HepG2 (cell line): Measurements from ENCODE around the gene SNRNP200. TPM values are rescaled to one million over a fixed set of nuclear protein-coding genes. Genes with fewer than 3 reads are reported as not detected.

ENCODE experiments used
- ATF7 ChIP-seq, 2 experiments: fragments of 450-650 bp in 1 of 2; sonication (generic) in 1 of 2; formaldehyde crosslinking in 1 of 2; IDR thresholded peaks; 2 replicates each; pipeline versions ENCODE4 v1.4.0 to v1.6.1; 2016 to 2020; ENCODE audit warnings: antibody characterized with exemption in 1 of 2, mild to moderate bottlenecking in 1 of 2, missing genetic modification reagents in 1 of 2
- ATRX ChIP-seq: sonication (generic); formaldehyde crosslinking; IDR thresholded peaks from 2 replicates; pipeline ENCODE4 v1.4.0; 2020; ENCODE audit warnings: missing genetic modification reagents, borderline replicate concordance
- CHD4 ChIP-seq: fragments of 200-600 bp; sonication (generic); IDR thresholded peaks from 2 replicates; pipeline ENCODE4 v1.7.0; 2017; ENCODE audit warnings: mild to moderate bottlenecking, low read length, borderline replicate concordance
- HDAC1 ChIP-seq: sonication (generic); formaldehyde crosslinking; IDR thresholded peaks from 2 replicates; pipeline ENCODE4 v1.5.1; 2020; ENCODE audit warnings: mild to moderate bottlenecking, missing genetic modification reagents
- HNRNPK ChIP-seq: fragments of 200-400 bp; formaldehyde crosslinking; IDR thresholded peaks from 2 replicates; pipeline ENCODE4 v1.6.1; 2018; ENCODE audit warnings: low read length, low read depth, moderate library complexity, mild to moderate bottlenecking; ENCODE audit not compliant: poor library complexity, severe bottlenecking
- IKZF5 ChIP-seq: IDR thresholded peaks from 2 replicates; pipeline ENCODE4 v1.6.1; 2018; ENCODE audit warnings: missing genetic modification reagents, mild to moderate bottlenecking, missing compliant biosample characterization
- MIXL1 ChIP-seq: IDR thresholded peaks from 2 replicates; pipeline ENCODE4 v1.6.1; 2016
- MYNN ChIP-seq: sonication (generic); formaldehyde crosslinking; IDR thresholded peaks from 2 replicates; pipeline ENCODE4 v1.4.0; 2020; ENCODE audit warnings: mild to moderate bottlenecking, low read depth, missing genetic modification reagents
- NFKBIZ ChIP-seq: IDR thresholded peaks from 2 replicates; pipeline ENCODE4 v1.6.1; 2018; ENCODE audit warnings: missing genetic modification reagents, missing compliant biosample characterization
- PATZ1 ChIP-seq: sonication (generic); formaldehyde crosslinking; IDR thresholded peaks from 2 replicates; pipeline ENCODE4 v1.4.0; 2020; ENCODE audit warnings: missing genetic modification reagents
- SAP130 ChIP-seq: IDR thresholded peaks from 2 replicates; pipeline ENCODE4 v1.6.1; 2016; ENCODE audit warnings: low read depth
- SYNCRIP ChIP-seq: fragments of 200-400 bp; formaldehyde crosslinking; IDR thresholded peaks from 2 replicates; pipeline ENCODE4 v1.6.1; 2018; ENCODE audit warnings: mild to moderate bottlenecking, low read depth, low read length; ENCODE audit not compliant: insufficient read depth
- ZNF281 ChIP-seq: sonication (generic); formaldehyde crosslinking; IDR thresholded peaks from 2 replicates; pipeline ENCODE4 v1.4.0; 2020; ENCODE audit warnings: missing genetic modification reagents, borderline replicate concordance
- ZNF878 ChIP-seq: sonication (generic); formaldehyde crosslinking; IDR thresholded peaks from 2 replicates; pipeline ENCODE4 v1.8.1; 2023; ENCODE audit warnings: mild to moderate bottlenecking, missing genetic modification reagents, moderate library complexity
- polyA plus RNA-seq, 8 experiments: library from polyadenylated mRNA; depleted of rRNA in 3 of 8; stranded (reverse) in 7 of 8; unstranded in 1 of 8; fragments of >200 nt; fragmentation: Illumina TruSeq in 4 of 8; extraction: Trizol in 4 of 8; gene quantifications; 2 replicates each; pipeline versions ENCODE4 v1.2.1 to v1.2.3, GENCODE V29; 2011 to 2016; ENCODE audit warnings: low read depth in 4 of 8, missing spikeins in 1 of 8, mixed read lengths in 1 of 8; ENCODE audit not compliant: insufficient read depth in 1 of 8
- total RNA-seq, 5 experiments: library from RNA; depleted of rRNA; stranded (reverse); fragments of >200 nt; fragmentation: Illumina TruSeq; extraction: Trizol; gene quantifications; 2 replicates each; pipeline ENCODE4 v1.2.3, GENCODE V29; 2016; ENCODE audit warnings: low read depth in 1 of 5
- TF ChIP-seq, protein P1 (sequence below): IDR thresholded peaks from 2 replicates; pipeline ENCODE4 v1.6.1; 2016; ENCODE audit warnings: mild to moderate bottlenecking
- TF ChIP-seq, protein P2 (sequence below): IDR thresholded peaks from 2 replicates; pipeline ENCODE4 v1.6.1; 2012; ENCODE audit warnings: low read depth, low read length, improper control_type of control experiment
- TF ChIP-seq, protein P3 (sequence below): sonication (generic); formaldehyde crosslinking; IDR thresholded peaks from 2 replicates; pipeline ENCODE4 v1.5.0; 2020; ENCODE audit warnings: mild to moderate bottlenecking, missing genetic modification reagents

The SNRNP200 gene
- total and polyA plus RNA-seq, 2 of the 13 experiments (the other 11 are each of a cell fraction or from before 2014, with no cell fraction given) = 99.0 to 232 TPM

DNA sequence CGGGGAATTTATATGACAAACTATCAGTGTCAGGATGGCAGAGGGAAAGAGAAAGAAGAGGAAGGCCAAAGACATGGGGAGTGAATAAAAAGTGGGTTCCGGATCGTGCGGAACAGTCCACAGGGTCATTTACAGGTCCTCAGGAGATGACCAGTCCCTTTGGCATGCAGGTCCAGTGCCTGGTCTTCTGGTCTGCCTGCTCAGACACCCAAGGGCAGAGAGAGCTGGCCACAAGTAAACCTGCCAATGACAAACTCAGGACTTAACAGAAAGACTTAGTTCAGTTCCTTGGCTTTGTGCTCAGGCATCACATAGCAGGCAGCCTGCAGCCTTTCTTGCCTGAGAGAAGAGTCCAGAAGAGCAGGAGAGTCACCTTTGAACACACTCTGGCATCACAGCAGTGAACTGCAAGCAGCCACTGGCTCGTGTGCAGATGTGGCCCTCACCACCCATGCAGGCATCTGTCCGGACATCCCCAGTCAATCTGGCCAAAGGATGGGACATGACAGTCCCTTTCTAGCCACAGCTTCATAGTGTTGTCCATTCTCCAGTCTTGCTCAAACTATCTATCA, 53.5 kb downstream of the SNRNP200 start (continued):
- TF ChIP-seq ZNF281 (CRISPR knock-in tag) (no peak), HNRNPK (no peak), NFKBIZ (CRISPR knock-in tag) (0 out of 2 replicates have a peak, but pooled peaks have one; percentile 50), HDAC1 (CRISPR knock-in tag) (no peak), SYNCRIP (no peak), PATZ1 (CRISPR knock-in tag) (no peak), ATRX (CRISPR knock-in tag) (no peak), MYNN (CRISPR knock-in tag) (no peak), CHD4 (no peak), MIXL1 (CRISPR knock-in tag) (0 out of 2 replicates have a peak, but pooled peaks have one; percentile 62), SAP130 (peak; percentile 77), IKZF5 (CRISPR knock-in tag) (peak; percentile 74; the same call in 1 of the 2 replicates), ATF7 (IDR thresholded peaks at IDR 0.05) (no peak), ATF7 (CRISPR knock-in tag; IDR thresholded peaks at IDR 0.05) (no peak), ZNF878 (CRISPR knock-in tag) (peak; percentile 18; the same call in 1 of the 2 replicates)
- TF ChIP-seq, protein P1, sequence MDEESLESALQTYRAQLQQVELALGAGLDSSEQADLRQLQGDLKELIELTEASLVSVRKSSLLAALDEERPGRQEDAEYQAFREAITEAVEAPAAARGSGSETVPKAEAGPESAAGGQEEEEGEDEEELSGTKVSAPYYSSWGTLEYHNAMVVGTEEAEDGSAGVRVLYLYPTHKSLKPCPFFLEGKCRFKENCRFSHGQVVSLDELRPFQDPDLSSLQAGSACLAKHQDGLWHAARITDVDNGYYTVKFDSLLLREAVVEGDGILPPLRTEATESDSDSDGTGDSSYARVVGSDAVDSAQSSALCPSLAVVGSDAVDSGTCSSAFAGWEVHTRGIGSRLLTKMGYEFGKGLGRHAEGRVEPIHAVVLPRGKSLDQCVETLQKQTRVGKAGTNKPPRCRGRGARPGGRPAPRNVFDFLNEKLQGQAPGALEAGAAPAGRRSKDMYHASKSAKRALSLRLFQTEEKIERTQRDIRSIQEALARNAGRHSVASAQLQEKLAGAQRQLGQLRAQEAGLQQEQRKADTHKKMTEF (CRISPR knock-in tag) = peak; percentile 76
- TF ChIP-seq, protein P2, sequence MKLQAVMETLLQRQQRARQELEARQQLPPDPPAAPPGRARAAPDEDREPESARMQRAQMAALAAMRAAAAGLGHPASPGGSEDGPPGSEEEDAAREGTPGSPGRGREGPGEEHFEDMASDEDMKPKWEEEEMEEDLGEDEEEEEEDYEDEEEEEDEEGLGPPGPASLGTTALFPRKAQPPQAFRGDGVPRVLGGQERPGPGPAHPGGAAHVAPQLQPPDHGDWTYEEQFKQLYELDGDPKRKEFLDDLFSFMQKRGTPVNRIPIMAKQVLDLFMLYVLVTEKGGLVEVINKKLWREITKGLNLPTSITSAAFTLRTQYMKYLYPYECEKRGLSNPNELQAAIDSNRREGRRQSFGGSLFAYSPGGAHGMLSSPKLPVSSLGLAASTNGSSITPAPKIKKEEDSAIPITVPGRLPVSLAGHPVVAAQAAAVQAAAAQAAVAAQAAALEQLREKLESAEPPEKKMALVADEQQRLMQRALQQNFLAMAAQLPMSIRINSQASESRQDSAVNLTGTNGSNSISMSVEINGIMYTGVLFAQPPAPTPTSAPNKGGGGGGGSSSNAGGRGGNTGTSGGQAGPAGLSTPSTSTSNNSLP = peak; percentile 86; the same call in 1 of the 2 replicates
- TF ChIP-seq, protein P3, sequence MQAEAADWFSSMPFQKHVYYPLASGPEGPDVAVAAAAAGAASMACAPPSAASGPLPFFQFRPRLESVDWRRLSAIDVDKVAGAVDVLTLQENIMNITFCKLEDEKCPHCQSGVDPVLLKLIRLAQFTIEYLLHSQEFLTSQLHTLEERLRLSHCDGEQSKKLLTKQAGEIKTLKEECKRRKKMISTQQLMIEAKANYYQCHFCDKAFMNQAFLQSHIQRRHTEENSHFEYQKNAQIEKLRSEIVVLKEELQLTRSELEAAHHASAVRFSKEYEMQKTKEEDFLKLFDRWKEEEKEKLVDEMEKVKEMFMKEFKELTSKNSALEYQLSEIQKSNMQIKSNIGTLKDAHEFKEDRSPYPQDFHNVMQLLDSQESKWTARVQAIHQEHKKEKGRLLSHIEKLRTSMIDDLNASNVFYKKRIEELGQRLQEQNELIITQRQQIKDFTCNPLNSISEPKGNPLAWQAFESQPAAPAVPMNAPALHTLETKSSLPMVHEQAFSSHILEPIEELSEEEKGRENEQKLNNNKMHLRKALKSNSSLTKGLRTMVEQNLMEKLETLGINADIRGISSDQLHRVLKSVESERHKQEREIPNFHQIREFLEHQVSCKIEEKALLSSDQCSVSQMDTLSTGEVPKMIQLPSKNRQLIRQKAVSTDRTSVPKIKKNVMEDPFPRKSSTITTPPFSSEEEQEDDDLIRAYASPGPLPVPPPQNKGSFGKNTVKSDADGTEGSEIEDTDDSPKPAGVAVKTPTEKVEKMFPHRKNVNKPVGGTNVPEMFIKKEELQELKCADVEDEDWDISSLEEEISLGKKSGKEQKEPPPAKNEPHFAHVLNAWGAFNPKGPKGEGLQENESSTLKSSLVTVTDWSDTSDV (CRISPR knock-in tag) = no peak
